HEK293 (cell line): Measurements from ENCODE around the gene BTBD6.

Experiments
- ZNF302 ChIP-seq: fragments of 450-650 bp; formaldehyde crosslinking; IDR thresholded peaks from 2 replicates; pipeline ENCODE4 v1.5.1; 2016; ENCODE audit warnings: missing biosample characterization, missing genetic modification characterization, low read depth
- ZNF600 ChIP-seq: fragments of 450-650 bp; formaldehyde crosslinking; IDR thresholded peaks from 2 replicates; pipeline ENCODE4 v1.5.1; 2016; ENCODE audit warnings: missing biosample characterization, missing genetic modification characterization
- TF ChIP-seq, protein P1 (sequence below): fragments of 450-650 bp; formaldehyde crosslinking; IDR thresholded peaks from 2 replicates; pipeline ENCODE4 v1.5.1; 2016; ENCODE audit warnings: missing biosample characterization, missing genetic modification characterization, low read depth
- TF ChIP-seq, protein P2 (sequence below): fragments of 450-650 bp; formaldehyde crosslinking; IDR thresholded peaks from 2 replicates; pipeline ENCODE4 v1.5.1; 2016; ENCODE audit warnings: missing biosample characterization, missing genetic modification characterization
- TF ChIP-seq, protein P3 (sequence below): fragments of 450-650 bp; formaldehyde crosslinking; IDR thresholded peaks from 2 replicates; pipeline ENCODE4 v1.5.1; 2016; ENCODE audit warnings: missing biosample characterization, missing genetic modification characterization
- TF ChIP-seq, protein P4 (sequence below): fragments of 450-650 bp; formaldehyde crosslinking; IDR thresholded peaks from 2 replicates; pipeline ENCODE4 v1.5.1; 2016; ENCODE audit warnings: missing biosample characterization, missing genetic modification characterization

DNA sequence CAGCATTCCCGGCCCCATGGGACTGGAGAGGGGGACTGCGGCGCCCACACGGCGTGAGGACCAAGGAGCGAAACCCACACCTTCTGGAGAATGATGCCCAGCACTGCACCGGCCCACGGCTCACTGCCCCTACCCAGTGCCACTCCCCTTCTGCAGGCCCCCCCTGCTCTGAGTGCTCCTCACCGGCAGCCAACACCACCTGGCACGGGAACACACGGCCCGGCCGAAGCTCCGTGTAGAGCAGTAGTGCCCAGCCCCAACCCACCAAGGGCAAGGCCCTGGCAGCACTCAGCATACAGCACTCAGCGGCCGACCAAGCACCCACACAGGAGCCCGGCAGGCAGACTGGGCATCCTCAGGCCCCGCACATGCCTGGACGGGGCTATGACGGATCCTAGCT is 13.4 kb downstream of the BTBD6 start:
- TF ChIP-seq, protein P1, sequence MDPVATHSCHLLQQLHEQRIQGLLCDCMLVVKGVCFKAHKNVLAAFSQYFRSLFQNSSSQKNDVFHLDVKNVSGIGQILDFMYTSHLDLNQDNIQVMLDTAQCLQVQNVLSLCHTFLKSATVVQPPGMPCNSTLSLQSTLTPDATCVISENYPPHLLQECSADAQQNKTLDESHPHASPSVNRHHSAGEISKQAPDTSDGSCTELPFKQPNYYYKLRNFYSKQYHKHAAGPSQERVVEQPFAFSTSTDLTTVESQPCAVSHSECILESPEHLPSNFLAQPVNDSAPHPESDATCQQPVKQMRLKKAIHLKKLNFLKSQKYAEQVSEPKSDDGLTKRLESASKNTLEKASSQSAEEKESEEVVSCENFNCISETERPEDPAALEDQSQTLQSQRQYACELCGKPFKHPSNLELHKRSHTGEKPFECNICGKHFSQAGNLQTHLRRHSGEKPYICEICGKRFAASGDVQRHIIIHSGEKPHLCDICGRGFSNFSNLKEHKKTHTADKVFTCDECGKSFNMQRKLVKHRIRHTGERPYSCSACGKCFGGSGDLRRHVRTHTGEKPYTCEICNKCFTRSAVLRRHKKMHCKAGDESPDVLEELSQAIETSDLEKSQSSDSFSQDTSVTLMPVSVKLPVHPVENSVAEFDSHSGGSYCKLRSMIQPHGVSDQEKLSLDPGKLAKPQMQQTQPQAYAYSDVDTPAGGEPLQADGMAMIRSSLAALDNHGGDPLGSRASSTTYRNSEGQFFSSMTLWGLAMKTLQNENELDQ: no peak
- TF ChIP-seq, protein P2, sequence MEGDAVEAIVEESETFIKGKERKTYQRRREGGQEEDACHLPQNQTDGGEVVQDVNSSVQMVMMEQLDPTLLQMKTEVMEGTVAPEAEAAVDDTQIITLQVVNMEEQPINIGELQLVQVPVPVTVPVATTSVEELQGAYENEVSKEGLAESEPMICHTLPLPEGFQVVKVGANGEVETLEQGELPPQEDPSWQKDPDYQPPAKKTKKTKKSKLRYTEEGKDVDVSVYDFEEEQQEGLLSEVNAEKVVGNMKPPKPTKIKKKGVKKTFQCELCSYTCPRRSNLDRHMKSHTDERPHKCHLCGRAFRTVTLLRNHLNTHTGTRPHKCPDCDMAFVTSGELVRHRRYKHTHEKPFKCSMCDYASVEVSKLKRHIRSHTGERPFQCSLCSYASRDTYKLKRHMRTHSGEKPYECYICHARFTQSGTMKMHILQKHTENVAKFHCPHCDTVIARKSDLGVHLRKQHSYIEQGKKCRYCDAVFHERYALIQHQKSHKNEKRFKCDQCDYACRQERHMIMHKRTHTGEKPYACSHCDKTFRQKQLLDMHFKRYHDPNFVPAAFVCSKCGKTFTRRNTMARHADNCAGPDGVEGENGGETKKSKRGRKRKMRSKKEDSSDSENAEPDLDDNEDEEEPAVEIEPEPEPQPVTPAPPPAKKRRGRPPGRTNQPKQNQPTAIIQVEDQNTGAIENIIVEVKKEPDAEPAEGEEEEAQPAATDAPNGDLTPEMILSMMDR (tag by site-specific recombination): no peak
- TF ChIP-seq ZNF600 (tag by site-specific recombination) (no peak), ZNF302 (tag by site-specific recombination) (no peak)
- TF ChIP-seq, protein P3, sequence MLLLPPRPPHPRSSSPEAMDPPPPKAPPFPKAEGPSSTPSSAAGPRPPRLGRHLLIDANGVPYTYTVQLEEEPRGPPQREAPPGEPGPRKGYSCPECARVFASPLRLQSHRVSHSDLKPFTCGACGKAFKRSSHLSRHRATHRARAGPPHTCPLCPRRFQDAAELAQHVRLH (tag by site-specific recombination): no peak
- TF ChIP-seq, protein P4, sequence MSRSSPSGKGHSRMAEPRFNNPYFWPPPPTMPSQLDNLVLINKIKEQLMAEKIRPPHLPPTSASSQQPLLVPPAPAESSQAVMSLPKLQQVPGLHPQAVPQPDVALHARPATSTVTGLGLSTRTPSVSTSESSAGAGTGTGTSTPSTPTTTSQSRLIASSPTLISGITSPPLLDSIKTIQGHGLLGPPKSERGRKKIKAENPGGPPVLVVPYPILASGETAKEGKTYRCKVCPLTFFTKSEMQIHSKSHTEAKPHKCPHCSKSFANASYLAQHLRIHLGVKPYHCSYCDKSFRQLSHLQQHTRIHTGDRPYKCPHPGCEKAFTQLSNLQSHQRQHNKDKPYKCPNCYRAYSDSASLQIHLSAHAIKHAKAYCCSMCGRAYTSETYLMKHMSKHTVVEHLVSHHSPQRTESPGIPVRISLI: no peak
